EH (cell line): ENCODE data around the gene ERAS.
"Not testable (repeated sequence)": the region's sequence is repeated elsewhere in the genome, so short reads cannot be mapped to it uniquely, and the experiment has no call there.

Experiments used
- DNase-seq: peaks from one replicate; pipeline ENCODE4 v3.0.0-alpha.2; 2015; ENCODE audit warnings: low read depth

Gene ERAS

GRCh38 chrX:48831136-48831908 lies 5.0 kb downstream of the ERAS start:
- no peak for DNase-seq

DNA sequence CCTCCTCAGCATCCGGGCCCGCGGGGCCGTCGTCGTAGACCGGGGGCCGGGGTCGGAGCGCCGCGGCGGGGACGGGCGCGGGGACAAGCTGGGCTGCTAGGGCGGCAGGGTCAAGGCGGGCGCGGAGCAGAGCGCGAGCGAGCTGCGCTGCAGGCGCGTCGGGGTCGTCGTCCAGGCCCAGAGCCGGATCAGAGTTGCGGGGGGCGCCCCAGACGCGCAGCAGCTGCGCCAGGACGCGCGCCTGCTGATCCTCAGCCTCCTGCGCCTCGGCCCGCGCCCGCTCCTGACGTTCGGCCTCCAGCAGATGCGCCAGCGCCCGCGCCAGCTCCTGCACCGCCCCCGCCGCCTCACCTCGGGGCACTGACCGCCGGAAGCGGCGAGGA lies 5.6 kb downstream of the ERAS start:
- DNase-seq = no peak

DNA sequence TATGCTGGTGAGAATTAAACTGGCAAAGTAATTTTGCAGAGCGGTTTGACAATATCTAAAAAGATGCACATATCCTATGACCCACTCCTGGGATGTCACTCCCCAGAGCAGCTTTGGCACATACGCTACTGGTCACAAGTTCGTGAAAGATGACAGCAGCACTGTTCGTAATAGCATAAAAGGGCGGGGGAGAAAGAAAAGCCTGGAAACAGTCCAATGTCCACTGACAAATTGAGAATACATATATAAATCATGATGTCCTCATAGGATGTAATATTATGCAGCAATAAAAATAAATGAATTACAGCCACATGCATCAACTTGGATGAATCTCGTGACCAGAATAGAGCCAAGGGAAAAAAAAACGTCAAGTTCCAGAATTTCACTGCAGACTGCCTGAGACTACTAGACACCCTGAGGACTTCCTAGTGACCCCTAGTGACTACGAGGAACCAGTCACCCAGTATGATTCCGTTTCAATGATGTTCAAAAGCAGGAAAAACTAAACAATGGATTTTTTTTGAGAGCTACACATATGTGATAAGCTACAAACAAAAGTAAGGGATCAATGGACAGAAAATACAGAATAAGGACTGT lies 7.3 kb downstream of the ERAS start:
- DNase-seq = peak; percentile 6

DNA sequence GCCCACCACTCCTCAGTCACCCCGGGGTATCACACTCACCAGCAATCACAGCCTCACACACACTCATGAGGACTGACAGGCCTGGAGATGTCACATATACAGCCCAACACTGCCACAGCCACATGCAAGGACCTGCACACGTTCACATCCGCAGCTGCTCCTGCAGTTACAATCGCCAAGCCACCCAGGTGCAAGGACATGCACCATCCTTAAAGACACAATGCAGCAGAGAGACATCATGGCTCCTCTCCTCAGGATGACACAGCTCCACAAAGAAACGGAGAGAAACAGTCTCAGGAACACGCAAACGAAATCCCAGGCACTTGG lies 8.0 kb downstream of the ERAS start:
- no peak for DNase-seq

GRCh38 chrX:48835524-48836329 lies 9.4 kb downstream of the ERAS start, which contains the start of gene PCSK1N:
Gene PCSK1N (minus strand): TSS chrX:48835610. CDS start chrX:48835532, 78 bp downstream.
- DNase-seq = no peak

GRCh38 chrX:48839686-48840085 lies 13.4 kb downstream of the ERAS start:
- no peak for DNase-seq

DNA sequence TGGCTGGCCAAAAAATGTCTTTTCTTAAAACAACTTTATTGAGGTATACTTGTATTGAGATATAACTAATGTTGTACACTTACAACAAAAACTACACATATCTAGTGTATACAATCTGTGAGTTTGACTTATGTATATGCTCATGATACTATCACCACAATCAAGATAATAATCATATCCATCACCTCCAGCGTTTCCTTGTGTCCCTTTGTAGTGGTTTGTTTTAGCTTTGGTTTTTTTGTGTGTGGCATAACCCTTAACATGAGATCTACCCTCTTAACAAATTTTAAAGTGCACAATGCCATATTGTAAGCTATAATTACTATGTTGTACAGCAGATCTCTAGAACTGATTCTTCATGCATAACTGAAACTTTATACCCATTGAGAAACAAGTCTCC lies 22.5 kb downstream of the ERAS start:
- DNase-seq = no peak

GRCh38 chrX:48852857-48853256 lies 26.5 kb downstream of the ERAS start:
- DNase-seq = no peak

- DNase-seq = not testable (repeated sequence)
Observed at GRCh38 chrX:48853494-48853893, 27.2 kb downstream of the ERAS start.

- DNase-seq = not testable (repeated sequence)
Observed at GRCh38 chrX:48854121-48854804, 27.9 kb downstream of the ERAS start.

GRCh38 chrX:48854898-48855297 lies 28.6 kb downstream of the ERAS start:
- peak; percentile 30 for DNase-seq

GRCh38 chrX:48864210-48864609 lies 37.9 kb downstream of the ERAS start:
- peak; percentile 49 for DNase-seq

- not testable (repeated sequence) for DNase-seq
Observed at GRCh38 chrX:48872017-48872416, 45.7 kb downstream of the ERAS start.

- not testable (repeated sequence) for DNase-seq
Observed at GRCh38 chrX:48876944-48877343, 50.6 kb downstream of the ERAS start.
